ENCODE results near the gene FAM110A. TPM values are rescaled to one million over a fixed set of nuclear protein-coding genes. Genes with fewer than 3 reads are reported as not detected.

The FAM110A gene
- total and polyA plus RNA-seq, 9 of the 15 experiments (the other 6 are each of a cell fraction or from before 2014, with no cell fraction given), result 0.73 to 15.5 (median 3.6) TPM

DNA sequence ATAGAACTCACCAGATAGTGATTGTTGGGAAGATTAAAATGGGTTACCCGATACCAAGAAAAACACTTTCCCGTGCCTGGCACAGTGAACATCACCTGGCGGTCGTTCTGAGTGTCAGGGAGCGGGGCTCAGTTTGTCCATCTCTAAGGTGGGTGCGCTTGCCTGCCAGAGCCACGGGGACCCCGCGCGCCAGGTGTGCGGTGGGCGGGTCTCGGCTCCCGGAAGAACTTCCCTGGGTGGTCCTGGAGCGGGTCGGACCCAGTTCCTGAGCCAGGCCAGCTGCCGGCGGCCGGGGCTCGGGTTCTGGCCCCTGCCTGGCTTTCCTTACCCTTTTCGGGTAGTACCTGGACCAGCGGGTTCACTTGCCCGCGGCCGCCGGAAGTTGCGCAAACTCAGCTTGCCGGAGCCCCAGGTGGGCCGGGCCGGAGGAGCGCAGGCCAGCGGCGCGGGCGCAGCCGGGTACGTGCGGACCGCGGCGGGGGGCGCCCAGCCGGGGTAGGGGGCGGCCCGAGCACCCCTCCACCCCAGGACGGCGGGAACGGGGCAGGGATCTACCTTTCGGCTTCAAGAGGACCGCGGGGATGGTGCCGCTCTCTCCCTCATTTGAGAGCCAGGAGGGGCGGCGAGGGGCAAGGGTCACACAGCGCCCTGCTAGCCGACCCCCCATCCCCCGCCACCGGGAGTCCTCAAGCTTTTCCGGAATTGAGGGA is 7.5 kb downstream of the FAM110A start:
- H2AFZ ChIP-seq (ENCODE audit: low read depth, low read length), result no peak overlapping the region
- no peak overlapping the region for H3K4me2 ChIP-seq (ENCODE audit: insufficient read depth, low read length)
- DNase-seq (ENCODE audit: extremely low read depth in 1 of 4, low spot score in 3 of 4) (no peak), ATAC-seq (no peak), FAIRE-seq (no peak)
- peaks cover 44% of the 10 kb centered on the region for H3K79me2 ChIP-seq (ENCODE audit: control insufficient read depth, insufficient read depth, low read length)
- ChIA-PET POLR2A (no interaction called here), CTCF (ENCODE audit: low intra/inter-chr PET ratio) (no interaction called here)
- no peaks in the 10 kb centered on the region for H3K9me1 ChIP-seq (ENCODE audit: control insufficient read depth, insufficient read depth, low read length)
- BruUV-seq (replicated peaks), result no TSS peak
- in situ Hi-C loops (cut with MboI) (no loop called here), intact Hi-C loops (cut with micrococcal nuclease) (no loop called here)
- WGBS (ENCODE audit: insufficient coverage, low coverage, missing lambda C conversion rate), result 96% methylated on average over 5 of the region's 59 CpGs
- no peak for TF ChIP-seq SETDB1 (IDR thresholded peaks at IDR 0.05; ENCODE audit: low read length)
- TF ChIP-seq POLR2A (conservative IDR thresholded peaks at IDR 0.05), result no peak
- TF ChIP-seq ZNF707 (CRISPR knock-in tag; conservative IDR thresholded peaks at IDR 0.05), result no peak
- peak; percentile 30; the same call in 1 of the 2 replicates for TF ChIP-seq BCOR (IDR thresholded peaks at IDR 0.05)
- peak; percentile 68 for TF ChIP-seq RBM25 (IDR thresholded peaks at IDR 0.05; ENCODE audit: low read depth, low read length, severe bottlenecking)
- no peak for TF ChIP-seq NFIC (IDR thresholded peaks at IDR 0.05)
- TF ChIP-seq TRIM24 (IDR thresholded peaks at IDR 0.05), result no peak
- TF ChIP-seq KDM1A (IDR thresholded peaks at IDR 0.05), result 0 out of 4 replicates have a peak, but pooled peaks of 1 of the 2 experiments have one; percentile 12
- TF ChIP-seq ZNF12 (CRISPR knock-in tag; IDR thresholded peaks at IDR 0.05), result no peak
- TF ChIP-seq CCAR2 (IDR thresholded peaks at IDR 0.05; ENCODE audit: low read depth, low read length), result no peak
- 0 out of 2 replicates have a peak, but pooled peaks cover 9% of the 10 kb centered on the region for H4K20me1 ChIP-seq (replicated peaks; ENCODE audit: control insufficient read depth, insufficient read depth, low read length)
- peaks cover 13% of the 10 kb centered on the region; the same call in 1 of the 3 replicates for H3K36me3 ChIP-seq (ENCODE audit: control insufficient read depth, insufficient read depth, low read length)
- no peaks in the 10 kb centered on the region for H3K9me3 ChIP-seq (replicated peaks; ENCODE audit: control insufficient read depth, insufficient read depth, low read depth, low read length)
- H3K4me3 ChIP-seq, result no peak overlapping the region
- H3K27me3 ChIP-seq (ENCODE audit: control insufficient read depth in 2 of 2, insufficient read depth in 2 of 2, low read length in 2 of 2), result no peaks in the 10 kb centered on the region
- H3K27ac ChIP-seq (ENCODE audit: extremely low read depth, low read depth, low read length), result no peak overlapping the region
- H3K4me1 ChIP-seq (replicated peaks in 1 of 2; ENCODE audit: control insufficient read depth in 2 of 2, insufficient read depth in 2 of 2, low read length in 2 of 2), result peaks cover 34 to 49% of the 10 kb centered on the region in 2 experiments
- H3K9ac ChIP-seq (ENCODE audit: insufficient read depth in 1 of 2, low read depth in 2 of 2, low read length in 2 of 2), result no peak overlapping the region
